Naive B cell (primary cell): ENCODE results near the gene NFATC2. TPM values are rescaled to one million over a fixed set of nuclear protein-coding genes. Genes with fewer than 3 reads are reported as not detected.

Experiments used
- ATAC-seq, 2 donors: fragments of 150-1000 bp; cut with Tn5 transposase; 2 replicates each; pipeline ENCODE4 v1.10.0; 2021; ENCODE audit warnings: low read depth in 2 of 2, mild to moderate bottlenecking in 2 of 2, moderate library complexity in 2 of 2
- DNase-seq: peaks from one replicate; pipeline ENCODE4 v3.0.0; 2022
- H3K27ac Mint-ChIP-seq, 6 donors: one replicate each; pipeline ENCODE4 v1.8.0; 2020 to 2022; ENCODE audit warnings: mild to moderate bottlenecking in 6 of 6, mixed read lengths in 6 of 6, moderate library complexity in 5 of 6, inconsistent platforms in 2 of 6
- H3K27me3 Mint-ChIP-seq, 3 donors: one replicate each; pipeline ENCODE4 v1.8.0; 2021 to 2022; ENCODE audit warnings: mixed read lengths in 3 of 3, mild to moderate bottlenecking in 1 of 3
- H3K36me3 Mint-ChIP-seq, 2 donors: one replicate each; pipeline ENCODE4 v1.8.0; 2020 to 2022; ENCODE audit warnings: mixed read lengths in 2 of 2, inconsistent platforms in 1 of 2, mild to moderate bottlenecking in 1 of 2
- H3K4me1 Mint-ChIP-seq, 3 donors: one replicate each; pipeline ENCODE4 v1.8.0; 2020 to 2022; ENCODE audit warnings: mixed read lengths in 3 of 3, inconsistent platforms in 1 of 3, mild to moderate bottlenecking in 1 of 3, moderate library complexity in 1 of 3
- H3K4me3 Mint-ChIP-seq, 8 donors: one replicate each; pipeline ENCODE4 v1.8.0; 2020 to 2022; ENCODE audit warnings: mild to moderate bottlenecking in 8 of 8, mixed read lengths in 8 of 8, moderate library complexity in 8 of 8, inconsistent platforms in 2 of 8
- H3K9me3 Mint-ChIP-seq, 7 donors: one replicate each; pipeline ENCODE4 v1.8.0; 2020 to 2022; ENCODE audit warnings: mixed read lengths in 7 of 7, mild to moderate bottlenecking in 5 of 7, inconsistent platforms in 2 of 7, moderate library complexity in 1 of 7
- polyA plus RNA-seq, 6 donors: library from polyadenylated mRNA; unstranded; fragments of 300-500 nt; fragmentation: Illumina TruSeq; gene quantifications; one replicate each; pipeline ENCODE4 v1.2.3, GENCODE V29; 2021; ENCODE audit warnings: low read depth in 6 of 6

The NFATC2 gene
- polyA plus RNA-seq, 6 donors from 2014 or later: 4.6 to 22.9 (median 14.6) TPM

DNA sequence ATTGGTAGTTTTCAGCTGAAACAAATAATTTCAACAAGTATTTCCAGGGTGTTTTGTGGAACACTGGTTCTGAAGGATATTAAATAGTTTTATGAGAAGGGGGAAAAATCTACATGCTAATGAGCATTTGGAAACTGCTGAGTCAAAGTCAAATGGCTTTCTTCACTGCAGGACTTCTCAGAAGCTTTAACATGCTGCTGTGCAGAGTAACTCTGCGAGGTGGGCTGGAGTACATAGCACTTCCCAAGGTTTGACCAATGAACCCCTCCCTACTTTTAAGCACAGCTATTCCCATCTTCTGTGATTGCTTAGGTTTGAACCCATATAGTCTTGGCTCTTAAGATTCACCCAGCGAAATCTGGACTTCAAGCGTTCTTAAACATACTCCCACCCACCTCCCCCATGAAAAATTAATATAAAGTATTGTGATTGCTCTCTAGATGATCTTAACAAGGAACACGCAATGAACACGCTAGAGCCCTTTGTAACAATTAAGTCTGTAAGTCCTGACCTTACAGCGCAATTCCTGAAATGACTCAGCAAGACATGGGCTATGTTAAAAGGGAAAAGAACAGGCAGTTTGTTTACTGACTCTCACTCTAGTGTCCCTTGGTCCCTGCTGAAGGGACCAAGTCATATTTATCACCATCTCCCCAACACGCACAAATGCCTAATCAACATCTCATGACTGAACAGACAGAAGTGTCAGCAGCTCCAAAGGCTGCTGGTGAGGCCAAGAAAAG is 105.2 kb downstream of the NFATC2 start:
- DNase-seq (no peak), ATAC-seq (no peak)
- H3K27ac Mint-ChIP-seq: peak overlapping the region in 2 of 6 donors; percentile 49 to 73
- no peaks in the 10 kb centered on the region for H3K27me3 Mint-ChIP-seq
- H3K4me1 Mint-ChIP-seq: peaks cover 12 to 33% (median 26%) of the 10 kb centered on the region in 3 donors
- no peak overlapping the region for H3K4me3 Mint-ChIP-seq
- H3K36me3 Mint-ChIP-seq: peaks cover 35 to 40% of the 10 kb centered on the region in 2 donors
- H3K9me3 Mint-ChIP-seq: peaks cover 0 to 2% (median 0%) of the 10 kb centered on the region in 7 donors

DNA sequence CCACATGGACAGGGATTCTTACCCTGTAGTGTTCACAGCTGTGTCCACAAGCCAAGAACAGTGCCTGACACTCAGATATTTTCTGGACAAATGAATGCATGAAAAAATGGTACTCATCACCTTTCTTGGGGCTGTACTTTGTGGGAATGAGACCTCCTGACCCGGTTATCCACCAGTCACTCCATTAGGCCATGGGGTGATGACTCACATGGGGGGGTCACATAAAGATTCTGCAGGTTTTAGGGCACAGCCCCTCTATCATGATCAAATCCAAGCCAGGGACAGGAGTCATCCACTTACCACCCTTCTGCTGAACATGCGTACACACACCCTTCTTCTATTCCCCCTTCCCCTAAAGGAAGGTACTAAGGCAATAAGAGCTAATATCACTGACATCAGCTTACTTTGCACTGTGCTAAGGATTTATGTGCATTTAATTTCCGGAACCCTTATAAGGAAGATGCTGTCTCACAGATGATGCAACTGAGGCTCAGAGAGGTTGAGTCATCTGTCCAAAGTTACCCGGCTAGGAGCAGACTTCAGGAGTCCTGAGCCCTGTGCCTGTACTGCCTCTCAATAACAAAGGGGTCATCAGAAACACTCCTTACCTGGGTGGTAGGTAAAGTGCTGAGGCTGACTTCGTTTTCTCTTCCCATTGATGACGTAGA is 107.8 kb downstream of the NFATC2 start:
- Mint-ChIP-seq H3K27ac (peak overlapping the region in 1 of 6 donors; percentile 37), H3K36me3 (peaks cover 42 to 44% of the 10 kb centered on the region in 2 donors), H3K4me1 (peaks cover 22 to 32% (median 31%) of the 10 kb centered on the region in 3 donors), H3K4me3 (no peak overlapping the region), H3K27me3 (no peaks in the 10 kb centered on the region), H3K9me3 (no peaks in the 10 kb centered on the region)
- ATAC-seq: no peak
- no peak for DNase-seq

DNA sequence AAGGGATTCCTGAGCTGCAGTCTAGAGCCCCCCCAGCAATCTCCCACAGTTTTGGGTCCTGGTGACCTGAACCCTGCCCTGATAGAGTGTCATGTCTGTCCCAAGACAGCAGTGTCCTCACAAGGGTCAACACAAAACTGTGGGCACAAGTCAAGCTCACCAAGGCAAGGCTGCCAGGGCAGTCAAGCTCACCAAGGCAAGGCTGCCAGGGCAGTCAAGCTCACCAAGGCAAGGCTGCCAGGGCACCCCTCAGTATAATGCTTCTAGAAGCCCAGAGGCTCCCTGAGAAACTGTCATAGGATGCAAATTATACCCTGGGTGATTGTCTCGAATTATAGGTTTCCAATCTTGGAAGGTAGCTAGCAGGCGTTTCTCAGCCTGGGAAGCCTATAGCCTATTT is 108.5 kb downstream of the NFATC2 start:
- Mint-ChIP-seq H3K4me3 (no peak overlapping the region), H3K4me1 (peaks cover 16 to 25% (median 25%) of the 10 kb centered on the region in 3 donors), H3K27ac (no peak overlapping the region), H3K36me3 (peaks cover 37 to 46% of the 10 kb centered on the region in 2 donors), H3K27me3 (no peaks in the 10 kb centered on the region), H3K9me3 (no peaks in the 10 kb centered on the region)
- no peak for DNase-seq
- no peak for ATAC-seq

DNA sequence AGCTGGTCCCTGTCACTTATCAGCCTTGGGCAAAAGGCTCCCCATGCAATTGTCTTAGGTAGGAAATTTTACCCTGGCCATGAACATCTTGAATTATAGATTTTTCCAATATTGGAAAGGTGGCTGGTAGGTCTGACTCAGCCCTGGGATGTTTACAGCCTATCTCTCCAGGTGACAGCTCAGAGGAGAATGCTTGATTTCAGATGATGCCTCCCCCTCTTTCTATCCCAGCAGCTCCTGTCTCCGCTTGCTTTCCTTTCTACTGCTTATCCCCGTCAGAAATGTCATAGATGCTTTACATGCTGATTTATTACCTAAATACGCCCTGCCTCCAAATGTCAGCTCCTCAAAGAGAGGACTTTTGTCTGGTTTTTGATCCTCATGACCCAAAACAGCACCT is 109.6 kb downstream of the NFATC2 start:
- DNase-seq: no peak
- Mint-ChIP-seq H3K27me3 (no peaks in the 10 kb centered on the region), H3K4me3 (peak overlapping the region in 1 of 8 donors; percentile 25), H3K9me3 (no peaks in the 10 kb centered on the region), H3K27ac (no peak overlapping the region), H3K4me1 (peaks cover 14 to 23% (median 17%) of the 10 kb centered on the region in 3 donors), H3K36me3 (peaks cover 39 to 41% of the 10 kb centered on the region in 2 donors)
- ATAC-seq: no peak

DNA sequence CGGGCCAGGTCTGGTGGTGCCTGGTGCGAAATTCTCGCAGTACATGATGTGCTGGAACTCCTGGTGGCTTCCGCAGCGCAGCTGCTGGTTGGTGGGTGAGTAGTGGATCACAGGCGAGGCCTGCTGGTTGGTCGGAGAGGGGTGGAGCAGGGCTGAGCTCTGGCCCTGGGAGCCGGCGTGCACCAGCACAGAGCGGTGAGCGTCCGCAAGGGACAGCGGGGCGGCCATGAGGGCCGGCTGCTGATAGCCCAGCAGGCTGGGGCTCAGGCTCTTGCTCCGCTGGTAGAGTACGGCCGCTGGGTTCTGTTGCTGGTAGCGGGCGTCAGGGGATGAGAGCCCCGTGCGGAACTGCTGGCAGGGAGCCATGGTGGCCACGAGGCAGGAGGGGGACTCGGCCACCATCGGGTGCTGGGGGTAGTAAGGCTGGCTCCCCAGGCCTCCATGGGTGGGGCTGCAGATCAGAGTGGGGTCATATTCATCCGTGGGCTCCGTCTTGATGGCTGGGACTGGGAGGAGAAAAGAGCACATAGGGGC is 110.2 kb downstream of the NFATC2 start:
- DNase-seq (no peak), ATAC-seq (no peak)
- Mint-ChIP-seq H3K9me3 (no peaks in the 10 kb centered on the region), H3K4me3 (peak overlapping the region in 2 of 8 donors; percentile 56 to 65), H3K36me3 (peaks cover 39 to 46% of the 10 kb centered on the region in 2 donors), H3K27me3 (no peaks in the 10 kb centered on the region), H3K27ac (peak overlapping the region in 1 of 6 donors; percentile 27), H3K4me1 (peaks cover 14 to 29% (median 21%) of the 10 kb centered on the region in 3 donors)

DNA sequence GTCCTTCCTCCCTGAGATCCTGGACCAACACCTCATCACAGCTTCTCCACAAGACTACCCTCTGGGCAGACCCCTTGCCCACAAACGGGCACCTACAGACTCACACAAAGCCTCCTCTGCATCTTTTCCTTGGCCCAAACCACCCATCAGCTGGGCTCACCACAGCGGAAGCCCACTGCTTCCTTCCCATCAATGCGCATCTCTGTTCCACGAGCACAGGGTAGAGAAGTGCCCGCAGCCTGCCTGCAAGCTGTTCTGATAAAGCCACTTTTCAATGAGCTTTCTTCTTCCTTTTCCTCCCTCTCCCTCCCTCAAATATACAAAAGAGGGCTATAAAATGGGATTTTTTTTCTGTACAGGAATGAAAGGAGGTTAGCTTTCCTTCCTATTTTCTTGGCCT is 111.2 kb downstream of the NFATC2 start:
- peaks cover 20 to 38% (median 21%) of the 10 kb centered on the region in 3 donors for H3K4me1 Mint-ChIP-seq
- H3K27ac Mint-ChIP-seq: peak overlapping the region in 2 of 6 donors; percentile 44 to 54
- H3K27me3 Mint-ChIP-seq: no peaks in the 10 kb centered on the region
- ATAC-seq (peak in 1 of 2 donors; percentile 27), DNase-seq (no peak)
- peaks cover 39 to 46% of the 10 kb centered on the region in 2 donors for H3K36me3 Mint-ChIP-seq
- H3K4me3 Mint-ChIP-seq: peak overlapping the region in 1 of 8 donors; percentile 12
- H3K9me3 Mint-ChIP-seq: no peaks in the 10 kb centered on the region

DNA sequence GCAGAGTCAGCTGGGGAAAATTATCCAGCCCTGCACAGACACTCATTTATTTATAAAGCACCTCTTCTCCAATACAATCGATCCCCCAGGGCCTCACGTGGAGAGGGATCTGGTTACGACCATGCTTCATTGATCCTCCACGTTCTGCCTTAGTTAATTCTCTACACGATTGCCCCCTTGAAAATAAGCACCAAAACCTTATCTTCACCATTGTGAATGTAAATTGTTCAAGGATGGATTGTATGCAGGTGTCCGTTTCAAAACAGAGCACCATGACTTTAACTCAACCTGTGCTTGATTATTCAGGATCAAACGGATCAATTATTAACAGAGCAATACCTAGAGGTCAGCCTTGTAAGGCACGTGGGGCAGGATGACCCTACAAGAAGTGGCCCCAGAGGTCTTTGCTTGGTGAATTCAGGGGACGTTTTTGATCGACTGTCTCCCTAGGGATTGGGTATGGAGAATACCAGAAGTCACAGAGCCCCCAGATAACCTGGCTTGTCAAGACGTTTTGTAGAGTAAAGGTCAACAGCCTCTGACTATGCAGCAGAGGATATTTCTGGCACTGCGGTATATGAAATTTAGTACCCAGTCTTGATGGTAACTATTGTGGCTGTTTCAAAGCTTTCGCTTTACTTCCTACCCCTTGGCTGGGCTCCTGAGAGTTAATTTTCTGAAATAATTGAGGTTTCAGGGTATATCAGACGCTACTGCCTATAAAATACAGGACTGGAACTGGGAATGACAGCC is 112.1 kb downstream of the NFATC2 start:
- H3K27ac Mint-ChIP-seq: peak overlapping the region in 1 of 6 donors; percentile 91
- H3K4me3 Mint-ChIP-seq: no peak overlapping the region
- DNase-seq (no peak), ATAC-seq (no peak)
- peaks cover 20 to 38% (median 21%) of the 10 kb centered on the region in 3 donors for H3K4me1 Mint-ChIP-seq
- H3K36me3 Mint-ChIP-seq: peaks cover 34 to 42% of the 10 kb centered on the region in 2 donors
- no peaks in the 10 kb centered on the region for H3K9me3 Mint-ChIP-seq
- H3K27me3 Mint-ChIP-seq: no peaks in the 10 kb centered on the region

DNA sequence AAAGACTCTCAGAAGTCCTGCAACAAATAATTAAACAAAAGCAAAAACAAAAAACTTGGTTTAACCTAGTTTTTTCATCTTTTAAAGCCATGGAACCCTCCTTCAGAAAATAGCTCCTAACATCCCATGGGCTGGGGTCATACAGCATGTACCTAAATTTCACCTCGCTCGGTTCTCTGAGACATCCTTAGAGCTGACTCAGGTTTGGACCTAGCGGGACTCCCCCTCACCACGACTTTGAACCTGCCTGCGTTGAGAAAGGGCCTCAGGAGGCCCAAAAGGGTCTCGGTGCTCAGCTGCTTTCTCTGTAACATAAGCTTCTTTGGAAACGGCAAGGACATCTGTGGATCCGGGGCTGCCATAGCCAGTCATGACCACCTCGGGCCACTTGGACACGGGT is 112.8 kb downstream of the NFATC2 start:
- peaks cover 23 to 42% (median 25%) of the 10 kb centered on the region in 3 donors for H3K4me1 Mint-ChIP-seq
- no peak overlapping the region for H3K4me3 Mint-ChIP-seq
- no peaks in the 10 kb centered on the region for H3K27me3 Mint-ChIP-seq
- peak overlapping the region in 1 of 6 donors; percentile 12 for H3K27ac Mint-ChIP-seq
- H3K36me3 Mint-ChIP-seq: peaks cover 29 to 35% of the 10 kb centered on the region in 2 donors
- H3K9me3 Mint-ChIP-seq: no peaks in the 10 kb centered on the region
- no peak for DNase-seq
- no peak for ATAC-seq

DNA sequence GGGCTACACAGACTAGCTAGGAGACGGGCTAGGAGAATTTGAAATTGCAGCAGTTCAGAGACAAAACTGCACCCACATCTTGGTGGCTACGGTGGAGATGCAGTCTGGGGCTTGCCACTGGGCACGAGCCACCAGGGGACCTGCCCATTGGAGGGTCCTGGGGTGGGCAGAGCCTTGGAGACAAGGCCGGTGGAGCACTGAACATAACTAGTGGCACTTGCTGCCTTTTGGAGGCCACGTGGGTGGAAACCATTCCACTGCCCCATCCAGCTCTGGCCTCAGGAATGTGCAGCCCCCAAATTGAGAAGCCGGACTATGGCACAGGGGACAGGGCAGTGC is 113.4 kb downstream of the NFATC2 start:
- ATAC-seq (no peak), DNase-seq (no peak)
- Mint-ChIP-seq H3K27ac (peak overlapping the region in 1 of 6 donors; percentile 42), H3K4me3 (no peak overlapping the region), H3K4me1 (peaks cover 26 to 43% (median 29%) of the 10 kb centered on the region in 3 donors), H3K27me3 (no peaks in the 10 kb centered on the region), H3K9me3 (no peaks in the 10 kb centered on the region), H3K36me3 (peaks cover 28 to 31% of the 10 kb centered on the region in 2 donors)

DNA sequence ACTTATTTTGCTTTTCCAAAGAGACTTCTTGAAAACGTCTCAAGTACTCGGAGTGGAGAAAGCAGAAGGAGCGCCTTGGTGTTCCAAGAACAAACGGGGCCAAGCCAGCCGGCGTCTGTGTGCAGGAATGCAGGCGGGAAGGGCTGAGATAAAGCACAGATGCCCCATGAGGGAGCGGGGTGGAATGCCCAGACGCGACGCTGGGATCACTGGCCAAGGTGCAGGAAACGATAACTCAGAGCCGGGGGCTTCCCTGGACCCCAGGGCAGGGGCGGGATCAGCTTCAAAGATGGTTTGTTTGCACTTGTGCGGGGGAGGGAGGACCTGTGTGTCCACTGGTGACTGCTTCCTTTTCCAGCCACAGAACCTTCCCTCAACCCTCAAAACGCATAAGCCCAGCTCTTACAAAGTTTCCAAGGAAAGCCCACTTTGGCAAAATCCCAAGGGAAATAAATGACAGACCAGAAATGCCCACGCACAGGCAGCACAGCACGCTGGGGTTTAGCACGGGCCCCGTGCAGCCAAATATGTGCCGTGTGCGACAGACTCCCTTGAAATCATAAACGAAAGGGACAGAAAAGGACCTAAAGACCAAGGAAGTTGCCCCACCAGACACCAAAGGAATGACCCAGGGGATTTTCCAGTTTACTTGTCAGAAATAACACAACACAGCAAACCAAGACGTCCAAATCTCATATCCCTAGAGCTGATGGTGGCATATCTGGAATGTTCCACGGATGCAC is 113.9 kb downstream of the NFATC2 start:
- Mint-ChIP-seq H3K27ac (peak overlapping the region in 1 of 6 donors; percentile 55), H3K4me1 (peaks cover 26 to 43% (median 35%) of the 10 kb centered on the region in 3 donors), H3K36me3 (peaks cover 28 to 29% of the 10 kb centered on the region in 2 donors), H3K4me3 (no peak overlapping the region), H3K9me3 (no peaks in the 10 kb centered on the region), H3K27me3 (no peaks in the 10 kb centered on the region)
- ATAC-seq: no peak
- DNase-seq: no peak

DNA sequence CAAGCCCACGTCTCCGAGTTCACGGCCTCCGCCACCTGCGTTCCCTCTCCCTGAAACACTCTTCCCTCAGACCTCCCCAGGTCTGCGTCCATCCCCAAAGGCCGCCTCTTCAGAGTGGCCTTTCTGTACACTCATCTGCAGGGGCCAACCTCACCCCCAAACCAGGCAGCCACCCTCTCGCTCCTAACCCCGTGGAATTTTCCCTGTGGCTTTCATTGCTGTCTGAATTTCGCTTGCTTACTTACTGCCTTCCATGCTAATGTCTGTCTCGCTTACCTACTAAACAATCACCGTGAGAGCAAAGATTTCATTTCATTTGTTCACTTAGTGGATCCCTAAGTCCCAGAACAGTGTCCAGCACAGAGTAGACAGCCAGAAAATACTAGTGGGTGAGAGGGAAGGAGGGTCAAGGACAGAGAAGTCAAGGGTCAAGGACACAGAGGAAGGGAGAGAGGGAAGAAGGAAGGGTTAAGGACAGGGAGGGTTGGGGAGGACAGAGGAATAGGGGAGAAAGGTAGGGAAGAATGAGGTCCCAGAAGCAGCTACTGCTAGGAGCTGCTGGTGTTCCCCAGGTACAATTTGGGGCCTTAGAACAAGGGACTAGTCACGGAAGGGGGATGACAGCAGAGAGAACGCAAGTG is 114.7 kb downstream of the NFATC2 start:
- no peaks in the 10 kb centered on the region for H3K27me3 Mint-ChIP-seq
- ATAC-seq (no peak), DNase-seq (no peak)
- H3K36me3 Mint-ChIP-seq: peaks cover 21 to 23% of the 10 kb centered on the region in 2 donors
- H3K9me3 Mint-ChIP-seq: no peaks in the 10 kb centered on the region
- no peak overlapping the region for H3K4me3 Mint-ChIP-seq
- peak overlapping the region in 5 of 6 donors; percentile 10 to 93 (median 55) for H3K27ac Mint-ChIP-seq
- H3K4me1 Mint-ChIP-seq: peaks cover 22 to 39% (median 37%) of the 10 kb centered on the region in 3 donors
